ENCODE measurements around the gene CCDC85B. TPM values are rescaled to one million over a fixed set of nuclear protein-coding genes. Genes with fewer than 3 reads are reported as not detected.
A peak's percentile ranks its signal among the peaks of the same experiment; 100 is the strongest.

Gene CCDC85B
- total and polyA plus RNA-seq, 8 donors: 7.0 to 68.9 (median 29.7) TPM

GRCh38 chr11:65871811-65872548 lies 18.5 kb upstream of the CCDC85B start:
- 29 to 51% (median 47%) methylated on average over 10 to 26 of the region's 26 CpGs for WGBS, 5 donors
- Histone ChIP-seq H3K27ac (peak overlapping the region; percentile 48 to 91 (median 87)), H3K36me3 (peaks cover 0 to 38% (median 26%) of the 10 kb centered on the region in 4 donors), H3K9me3 (no peaks in the 10 kb centered on the region), H3K4me1 (peaks cover 34 to 55% (median 41%) of the 10 kb centered on the region in 4 donors), H3K27me3 (no peaks in the 10 kb centered on the region), H3K4me3 (peak overlapping the region; percentile 60 to 63 (median 62))
- TF ChIP-seq POLR2AphosphoS5 (IDR thresholded peaks at IDR 0.05) (no peak), CTCF (IDR thresholded peaks at IDR 0.05) (no peak), EP300 (IDR thresholded peaks at IDR 0.05) (no peak), POLR2A (IDR thresholded peaks at IDR 0.05) (no peak)
- intact Hi-C loops (cut with DNase I; ENCODE audit: low total_unique reads): no loop called here
- peak in 1 of 2 donors; percentile 55 for DNase-seq

DNA sequence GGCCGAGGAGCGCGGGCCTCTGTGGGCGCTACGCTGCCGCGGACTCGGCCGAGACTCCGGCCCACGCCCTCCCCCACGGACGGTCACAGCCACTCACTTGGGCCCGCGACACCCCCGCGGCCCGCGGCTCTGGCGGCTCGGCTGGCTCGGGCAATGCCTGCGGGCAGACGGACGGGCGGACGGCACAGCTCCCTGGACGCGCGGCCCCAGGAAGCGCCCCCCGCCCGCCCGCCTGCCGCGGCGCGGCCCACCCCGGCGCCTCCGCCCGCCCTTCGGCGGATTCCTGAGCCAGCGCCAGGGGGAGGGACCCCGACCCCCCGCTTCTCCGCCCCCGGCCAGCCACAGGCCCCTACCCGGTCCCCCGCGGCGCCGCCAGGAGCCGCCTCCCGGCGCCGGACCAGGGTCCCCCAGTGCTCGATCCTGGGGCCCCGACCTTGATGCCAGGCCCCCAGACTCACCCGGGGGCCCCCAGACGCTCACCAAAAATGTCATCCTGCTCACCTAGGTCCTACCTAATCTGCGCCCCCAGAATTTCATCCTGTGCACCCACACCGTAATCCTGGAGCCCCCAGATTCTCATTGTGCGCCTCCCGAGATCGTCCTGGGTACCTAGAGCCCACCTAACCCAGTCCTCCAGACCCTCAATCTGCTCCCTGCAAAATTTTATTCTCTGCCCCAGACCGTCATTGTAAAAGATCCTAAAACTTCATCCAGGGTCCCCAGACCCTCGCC lies 17.7 kb upstream of the CCDC85B start, which contains the start of gene EFEMP2:
Gene EFEMP2 (minus strand): TSS at position 215 of the 732 bp plus-strand sequence. CDS start 446 bp downstream, outside the sequence.
- no peak for TF ChIP-seq CTCF (IDR thresholded peaks at IDR 0.05)
- no peak for TF ChIP-seq POLR2AphosphoS5 (IDR thresholded peaks at IDR 0.05)
- intact Hi-C loops (cut with DNase I; ENCODE audit: low total_unique reads): no loop called here
- peak within 1 kb of the TSS; percentile 60 to 63 (median 62) for H3K4me3 ChIP-seq
- no peaks in the 10 kb centered on the region for H3K9me3 ChIP-seq
- peaks cover 34 to 47% (median 39%) of the 10 kb centered on the region in 4 donors for H3K4me1 ChIP-seq
- 1 to 2% (median 1%) methylated on average over 8 to 69 of the region's 69 CpGs for WGBS, 5 donors
- H3K27me3 ChIP-seq: no peaks in the 10 kb centered on the region
- H3K36me3 ChIP-seq: peaks cover 0 to 30% (median 19%) of the 10 kb centered on the region in 4 donors
- H3K27ac ChIP-seq: peak within 1 kb of the TSS; percentile 78 to 91 (median 87)
- DNase-seq: peak in 1 of 2 donors; percentile 88

DNA sequence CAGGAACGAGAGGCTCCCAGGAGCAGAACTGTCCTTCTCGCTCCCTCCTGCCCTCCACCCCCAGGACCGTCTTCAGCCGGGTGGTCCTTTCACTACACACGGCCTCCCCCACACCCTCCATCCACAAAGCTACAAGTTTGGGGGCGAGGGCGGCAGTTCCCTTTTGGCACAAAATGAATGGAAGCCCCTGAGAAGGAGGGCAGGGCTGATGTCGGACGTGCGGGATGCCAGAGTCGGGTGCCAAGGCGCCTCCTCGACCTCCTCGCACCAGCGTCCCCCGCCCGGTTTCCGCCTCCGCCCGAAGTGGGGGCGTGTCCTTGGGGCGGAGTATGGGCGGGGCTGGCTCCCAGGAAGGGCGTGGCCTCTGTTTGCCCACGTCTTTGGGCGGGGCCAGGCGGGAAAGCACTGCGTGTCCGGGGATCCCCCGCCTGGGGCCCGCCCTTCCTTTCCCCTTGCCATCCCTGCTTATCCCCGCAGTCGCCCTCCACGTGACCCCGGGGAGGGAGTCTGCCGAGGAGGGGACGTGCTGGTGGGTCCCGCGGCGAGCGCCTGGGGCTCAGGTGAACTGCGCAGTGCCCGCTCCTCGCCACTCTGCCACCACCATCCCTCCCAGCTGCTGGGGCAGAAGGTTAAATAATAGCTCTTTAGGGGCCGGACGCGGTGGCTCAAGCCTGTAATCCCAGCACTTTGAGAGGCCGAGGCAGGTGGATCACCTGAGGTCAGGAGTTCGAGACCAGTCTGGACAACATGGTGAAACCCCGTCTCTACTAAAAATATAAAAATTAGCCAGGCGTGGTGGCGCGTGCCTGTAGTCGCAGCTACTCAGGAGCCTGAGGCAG lies 16.9 kb upstream of the CCDC85B start:
- H3K27me3 ChIP-seq: no peaks in the 10 kb centered on the region
- peak overlapping the region; percentile 77 to 91 (median 87) for H3K27ac ChIP-seq
- TF ChIP-seq POLR2AphosphoS5 (IDR thresholded peaks at IDR 0.05): peak; percentile 79 to 96 (median 93)
- TF ChIP-seq EP300 (IDR thresholded peaks at IDR 0.05): peak; percentile 7
- TF ChIP-seq CTCF (IDR thresholded peaks at IDR 0.05): no peak
- peak; percentile 97 to 98 for DNase-seq
- intact Hi-C loops (cut with DNase I; ENCODE audit: low total_unique reads): no loop called here
- H3K4me3 ChIP-seq: peak overlapping the region; percentile 60 to 63 (median 62)
- 7 to 13% (median 7%) methylated on average over 29 to 54 of the region's 54 CpGs for WGBS, 5 donors
- peaks cover 0 to 22% (median 12%) of the 10 kb centered on the region in 4 donors for H3K36me3 ChIP-seq
- H3K9me3 ChIP-seq: no peaks in the 10 kb centered on the region
- H3K4me1 ChIP-seq: peaks cover 34 to 42% (median 39%) of the 10 kb centered on the region in 4 donors

GRCh38 chr11:65879617-65880016 lies 10.9 kb upstream of the CCDC85B start, which contains the start of gene CTSW:
Gene CTSW, plus strand, starts transcription at chr11:65879837. Its CDS starts 18 bp downstream, at chr11:65879855.
- H3K4me1 ChIP-seq: peaks cover 3 to 7% (median 4%) of the 10 kb centered on the region in 4 donors
- intact Hi-C loops (cut with DNase I; ENCODE audit: low total_unique reads): loop anchor here (5.0 kb wide), 1 partner anchor 83 kb away; the partner anchor contains the start of gene SART1
- no peak for DNase-seq
- TF ChIP-seq EP300 (IDR thresholded peaks at IDR 0.05) (no peak), POLR2AphosphoS5 (IDR thresholded peaks at IDR 0.05) (no peak), POLR2A (IDR thresholded peaks at IDR 0.05) (no peak), CTCF (IDR thresholded peaks at IDR 0.05) (no peak)
- WGBS, 5 donors: 29 to 43% (median 38%) methylated on average over 6 to 7 of the region's 7 CpGs
- H3K27me3 ChIP-seq: no peaks in the 10 kb centered on the region
- peak within 1 kb of the TSS in 1 of 5 donors; percentile 53 for H3K27ac ChIP-seq
- H3K4me3 ChIP-seq: peak within 1 kb of the TSS in 2 of 4 donors; percentile 15 to 16
- H3K9me3 ChIP-seq: no peaks in the 10 kb centered on the region
- peaks cover 12 to 33% (median 26%) of the 10 kb centered on the region in 4 donors for H3K36me3 ChIP-seq
